Transverse colon (tissue), 4 donors: Measurements from ENCODE around the gene IBA57. TPM values are rescaled to one million over a fixed set of nuclear protein-coding genes. Genes with fewer than 3 reads are reported as not detected.

Experiments
- DNase-seq: peaks from one replicate; pipeline ENCODE4 v3.0.0-alpha.2; 2019
- H3K27ac ChIP-seq, 4 donors: fragments of 200-600 bp; sonication (generic); 2 replicates each; pipeline ENCODE4 v1.5.1; 2016 to 2018; ENCODE audit warnings: inconsistent platforms in 4 of 4
- H3K27me3 ChIP-seq: fragments of 200-600 bp; sonication (generic); 2 replicates; pipeline ENCODE4 v1.5.1; 2017; ENCODE audit warnings: inconsistent platforms
- H3K36me3 ChIP-seq, 4 donors: fragments of 200-600 bp; sonication (generic); 2 replicates each; pipeline ENCODE4 v1.5.1; 2017 to 2019; ENCODE audit warnings: inconsistent platforms in 4 of 4
- H3K4me1 ChIP-seq, 4 donors: fragments of 200-600 bp; sonication (generic); 2 replicates each; pipeline ENCODE4 v1.5.1; 2017 to 2020; ENCODE audit warnings: inconsistent platforms in 4 of 4
- H3K4me3 ChIP-seq, 4 donors: fragments of 200-600 bp; sonication (generic); 1 replicate in 1 of 4; 2 replicates in 3 of 4; pipeline versions ENCODE4 v1.5.1 to v1.6.1; 2017 to 2019; ENCODE audit warnings: inconsistent platforms in 4 of 4
- H3K9me3 ChIP-seq, 2 donors: fragments of 200-600 bp; sonication (generic); 2 replicates each; pipeline ENCODE4 v1.5.1; 2017 to 2019; ENCODE audit warnings: inconsistent platforms in 2 of 2
- CTCF ChIP-seq, 5 experiments: fragments of 200-600 bp in 3 of 5; fragments of 450-650 bp in 2 of 5; sonication (generic) in 3 of 5; IDR thresholded peaks; 1 replicate in 2 of 5; 2 replicates in 3 of 5; pipeline ENCODE4 v1.5.1; 2016 to 2017; ENCODE audit warnings: antibody characterized with exemption in 5 of 5, inconsistent platforms in 3 of 5, mild to moderate bottlenecking in 2 of 5, moderate library complexity in 1 of 5
- EP300 ChIP-seq: sonication (generic); formaldehyde crosslinking; IDR thresholded peaks from one replicate; pipeline ENCODE4 v1.6.1; 2017; ENCODE audit warnings: antibody characterized with exemption, low read depth
- POLR2A ChIP-seq: fragments of 450-650 bp; IDR thresholded peaks from one replicate; pipeline ENCODE4 v1.6.1; 2016; ENCODE audit warnings: antibody characterized with exemption, mild to moderate bottlenecking, moderate library complexity
- POLR2AphosphoS5 ChIP-seq, 3 donors: sonication (generic); formaldehyde crosslinking; IDR thresholded peaks; one replicate each; pipeline ENCODE4 v1.6.1; 2016; ENCODE audit warnings: antibody characterized with exemption in 3 of 3
- WGBS, 2 donors: methylation state at CpG; one replicate each; pipeline ENCODE4 v1.1.5; 2018; ENCODE audit warnings: low coverage in 1 of 2; 5-methylcytosine and 5-hydroxymethylcytosine counted together
- in situ Hi-C, 4 donors: fragments of 200-750 bp; cut with MboI; loops; one replicate each; pipeline versions ENCODE4 v1.15.0 to v1.15.1; 2017; ENCODE audit warnings: low sequenced_read_pairs in 3 of 4, low pct_ligation_motif_present in 1 of 4, low pct_unique_long_range_greater_than_20kb in 1 of 4
- intact Hi-C: fragments of 100-400 bp; cut with DNase I; formaldehyde crosslinking; loops from one replicate; pipeline ENCODE4 v1.15.1; 2023; ENCODE audit warnings: low total_unique reads
- total RNA-seq, 4 donors: library from RNA; depleted of rRNA; stranded (reverse); fragments of >200 nt; gene quantifications; one replicate each; pipeline ENCODE4 v1.1.0, GENCODE V29; 2016

Gene IBA57
- total RNA-seq, 4 donors from 2014 or later, result 7.5 to 13.5 (median 10.4) TPM

- DNase-seq, result no peak
- Histone ChIP-seq H3K4me1 (peaks cover 18 to 38% (median 25%) of the 10 kb centered on the region in 4 donors), H3K9me3 (no peaks in the 10 kb centered on the region), H3K27me3 (no peaks in the 10 kb centered on the region), H3K27ac (peak overlapping the region; percentile 97 to 100 (median 98)), H3K4me3 (peak overlapping the region; percentile 68 to 98 (median 86)), H3K36me3 (no peaks in the 10 kb centered on the region)
- in situ Hi-C loops, result no loop called here
- WGBS, 2 donors, result 4% methylated on average over 24 of the region's 25 CpGs; no CpG with 5 or more reads in 1 of the 2 donors
- TF ChIP-seq POLR2AphosphoS5 (IDR thresholded peaks at IDR 0.05) (no peak), EP300 (no peak), CTCF (IDR thresholded peaks at IDR 0.05) (no peak), POLR2A (no peak)
- intact Hi-C loops, result loop anchor here (2.0 kb wide), 1 partner anchor 58 kb away; the partner anchor contains the start of gene ARF1
Measured at GRCh38 chr1:228140724-228141225, 24.8 kb upstream of the IBA57 start.

GRCh38 chr1:228141226-228142044, 24.2 kb upstream of the IBA57 start:
- 19% methylated on average over 27 of the region's 27 CpGs; no CpG with 5 or more reads in 1 of the 2 donors for WGBS, 2 donors
- DNase-seq, result peak; percentile 58
- H3K36me3 ChIP-seq, result no peaks in the 10 kb centered on the region
- in situ Hi-C loops (no loop called here), intact Hi-C loops (loop anchor here (2.0 kb wide), 1 partner anchor 59 kb away; the partner anchor contains the start of gene ARF1)
- peak overlapping the region; percentile 97 to 100 (median 98) for H3K27ac ChIP-seq
- TF ChIP-seq POLR2AphosphoS5 (IDR thresholded peaks at IDR 0.05) (no peak), POLR2A (no peak), CTCF (IDR thresholded peaks at IDR 0.05) (no peak), EP300 (no peak)
- peak overlapping the region; percentile 68 to 98 (median 86) for H3K4me3 ChIP-seq
- H3K4me1 ChIP-seq, result peaks cover 18 to 38% (median 25%) of the 10 kb centered on the region in 4 donors
- H3K9me3 ChIP-seq, result no peaks in the 10 kb centered on the region
- H3K27me3 ChIP-seq, result no peaks in the 10 kb centered on the region

GRCh38 chr1:228142155-228142691, 23.4 kb upstream of the IBA57 start:
- in situ Hi-C loops, result no loop called here
- H3K4me1 ChIP-seq, result peaks cover 18 to 38% (median 25%) of the 10 kb centered on the region in 4 donors
- DNase-seq, result no peak
- TF ChIP-seq POLR2AphosphoS5 (IDR thresholded peaks at IDR 0.05) (no peak), POLR2A (no peak), CTCF (IDR thresholded peaks at IDR 0.05) (no peak), EP300 (no peak)
- intact Hi-C loops, result no loop called here
- H3K4me3 ChIP-seq, result peak overlapping the region in 1 of 4 donors; percentile 98
- peak overlapping the region; percentile 97 to 100 (median 98) for H3K27ac ChIP-seq
- no peaks in the 10 kb centered on the region for H3K9me3 ChIP-seq
- 64% methylated on average over 15 of the region's 16 CpGs; no CpG with 5 or more reads in 1 of the 2 donors for WGBS, 2 donors
- H3K36me3 ChIP-seq, result no peaks in the 10 kb centered on the region
- no peaks in the 10 kb centered on the region for H3K27me3 ChIP-seq

- DNase-seq, result no peak
- H3K4me3 ChIP-seq, result no peak overlapping the region
- 77 to 93% methylated on average over 3 to 10 of the region's 11 CpGs for WGBS, 2 donors
- peaks cover 18 to 38% (median 25%) of the 10 kb centered on the region in 4 donors for H3K4me1 ChIP-seq
- peak overlapping the region in 1 of 4 donors; percentile 99 for H3K27ac ChIP-seq
- TF ChIP-seq POLR2AphosphoS5 (IDR thresholded peaks at IDR 0.05), result no peak
- no peak for TF ChIP-seq CTCF (IDR thresholded peaks at IDR 0.05)
- TF ChIP-seq POLR2A, result no peak
- TF ChIP-seq EP300, result no peak
- H3K36me3 ChIP-seq, result no peaks in the 10 kb centered on the region
- in situ Hi-C loops, result no loop called here
- no peaks in the 10 kb centered on the region for H3K9me3 ChIP-seq
- intact Hi-C loops, result no loop called here
- H3K27me3 ChIP-seq, result no peaks in the 10 kb centered on the region
Measured at GRCh38 chr1:228142701-228143136, 22.9 kb upstream of the IBA57 start.
